T-helper 2 cell treated with Interferon-gamma antibody and Interleukin-4, amounts not matched to agents 100 ng/mL and 5 ng/mL, for 36 hours (primary cell): ENCODE data around the gene MELTF. TPM values are rescaled to one million over a fixed set of nuclear protein-coding genes. Genes with fewer than 3 reads are reported as not detected.

Source experiments
- intact Hi-C: fragments of 100-400 bp; cut with micrococcal nuclease; formaldehyde crosslinking; loops from one replicate; pipeline ENCODE4 v1.15.1; 2023
- total RNA-seq: library from RNA; stranded (reverse); gene quantifications from 2 replicates; pipeline ENCODE4 v1.2.3, GENCODE V29; 2022

The MELTF gene
- total RNA-seq, 1 donor from 2014 or later, result 9.0 TPM

- intact Hi-C loops, result loop anchor here (1.0 to 10.0 kb wide), 5 partner anchors 59 to 538 kb away; partner anchors contain the start of genes MELTF and UBXN7
These were observed 59.7 kb downstream of the MELTF start for GRCh38 chr3:196969660-196970546.

GRCh38 chr3:196969134-196969659 lies 60.4 kb downstream of the MELTF start:
- intact Hi-C loops, result loop anchor here (1.0 to 10.0 kb wide), 5 partner anchors 60 to 537 kb away; partner anchors contain the start of genes MELTF and UBXN7

DNA sequence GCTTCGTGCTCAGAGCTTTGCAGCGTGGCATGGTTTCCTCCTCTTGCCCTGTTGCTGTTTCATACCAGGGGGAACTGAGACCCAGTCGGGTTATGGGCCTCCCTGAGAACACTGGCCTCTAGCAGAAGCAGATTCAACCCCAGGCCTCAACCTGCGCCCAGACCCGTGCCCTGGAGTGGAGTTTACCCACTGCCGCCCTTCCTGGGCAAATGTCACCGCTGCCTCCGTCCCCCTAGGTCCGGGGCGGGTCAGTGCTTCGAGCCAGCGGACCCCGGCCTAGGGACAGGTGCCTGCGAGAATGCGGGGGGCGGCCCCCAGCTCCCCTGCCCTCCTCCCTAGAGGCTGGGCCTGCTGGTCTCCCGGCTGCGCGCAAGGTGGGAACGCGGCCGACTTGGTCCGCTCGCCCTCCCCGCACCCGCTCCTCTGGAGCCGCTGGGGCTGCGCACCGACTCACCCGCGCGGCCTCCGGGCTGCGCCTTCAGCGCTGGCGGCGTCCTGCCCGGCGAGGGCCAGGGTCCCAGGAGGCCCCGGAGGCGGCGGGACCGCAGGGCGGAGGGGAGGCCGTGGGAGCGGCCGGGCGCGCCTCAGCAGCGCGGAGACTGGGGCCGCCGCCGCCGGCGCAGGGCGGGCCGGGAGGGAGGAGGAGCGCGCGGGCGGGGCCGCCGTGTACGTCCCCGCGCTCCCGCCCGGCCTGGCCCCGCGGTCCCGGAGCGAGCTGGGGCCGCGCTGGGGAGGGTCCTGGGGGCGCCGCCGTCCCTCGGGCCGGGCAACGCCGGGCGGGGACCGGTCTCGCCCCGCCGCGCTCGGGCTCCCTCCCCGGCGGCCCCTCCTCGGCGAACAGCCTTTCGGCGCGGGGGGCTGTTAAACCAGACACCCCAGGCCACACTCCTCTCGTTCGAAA lies 61.1 kb downstream of the MELTF start, which contains the start of gene PIGZ:
Gene PIGZ, minus strand, starts transcription at position 601 of the 901 bp plus-strand sequence. CDS start 16,802 bp downstream, outside the sequence.
- intact Hi-C loops, result loop anchor here (1.0 to 10.0 kb wide), 6 partner anchors 26 to 536 kb away; partner anchors contain the start of genes MELTF, NCBP2 and UBXN7

DNA sequence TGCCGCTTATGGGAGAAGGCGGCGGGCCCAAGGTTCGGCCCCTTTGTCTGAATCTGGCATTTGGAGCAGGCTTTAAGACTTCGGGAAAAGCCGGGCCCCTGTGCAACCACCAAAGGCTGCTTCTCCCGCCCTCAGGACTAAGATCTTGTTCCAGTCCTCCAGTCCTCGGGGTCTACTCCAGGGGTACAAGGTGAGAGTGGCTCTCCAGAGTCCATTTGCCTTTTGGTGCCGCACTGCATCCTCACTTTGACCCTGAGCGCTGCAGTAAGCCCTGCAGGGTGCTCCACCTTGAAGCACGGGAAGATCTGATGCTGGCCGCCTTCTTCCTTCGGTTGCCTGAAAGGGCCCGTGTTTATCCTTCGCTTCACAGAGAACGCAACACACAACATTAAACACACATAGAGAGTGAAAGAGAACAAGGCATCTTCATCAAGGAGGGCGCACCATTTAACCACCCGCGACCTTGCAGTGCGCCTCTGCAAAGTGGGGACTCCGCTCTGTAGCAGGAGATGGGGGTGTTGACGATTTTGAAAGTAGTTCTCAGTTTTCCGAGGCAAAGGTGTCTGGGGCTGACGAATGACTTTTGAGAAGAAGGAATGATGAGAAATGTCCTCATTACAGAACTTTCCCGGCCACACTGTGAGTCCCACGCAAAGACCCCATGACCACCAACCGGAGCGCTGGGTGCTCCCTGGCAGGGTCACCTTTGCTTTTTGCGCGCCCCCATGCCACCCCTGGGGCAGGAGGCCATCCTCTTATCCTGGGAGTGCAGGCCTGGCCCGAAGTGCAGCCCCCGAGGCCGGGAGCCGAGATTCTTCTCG lies 62.0 kb downstream of the MELTF start:
- intact Hi-C loops, result loop anchor here (1.0 to 10.0 kb wide), 4 partner anchors 25 to 433 kb away; partner anchors contain the start of genes MELTF and NCBP2

DNA sequence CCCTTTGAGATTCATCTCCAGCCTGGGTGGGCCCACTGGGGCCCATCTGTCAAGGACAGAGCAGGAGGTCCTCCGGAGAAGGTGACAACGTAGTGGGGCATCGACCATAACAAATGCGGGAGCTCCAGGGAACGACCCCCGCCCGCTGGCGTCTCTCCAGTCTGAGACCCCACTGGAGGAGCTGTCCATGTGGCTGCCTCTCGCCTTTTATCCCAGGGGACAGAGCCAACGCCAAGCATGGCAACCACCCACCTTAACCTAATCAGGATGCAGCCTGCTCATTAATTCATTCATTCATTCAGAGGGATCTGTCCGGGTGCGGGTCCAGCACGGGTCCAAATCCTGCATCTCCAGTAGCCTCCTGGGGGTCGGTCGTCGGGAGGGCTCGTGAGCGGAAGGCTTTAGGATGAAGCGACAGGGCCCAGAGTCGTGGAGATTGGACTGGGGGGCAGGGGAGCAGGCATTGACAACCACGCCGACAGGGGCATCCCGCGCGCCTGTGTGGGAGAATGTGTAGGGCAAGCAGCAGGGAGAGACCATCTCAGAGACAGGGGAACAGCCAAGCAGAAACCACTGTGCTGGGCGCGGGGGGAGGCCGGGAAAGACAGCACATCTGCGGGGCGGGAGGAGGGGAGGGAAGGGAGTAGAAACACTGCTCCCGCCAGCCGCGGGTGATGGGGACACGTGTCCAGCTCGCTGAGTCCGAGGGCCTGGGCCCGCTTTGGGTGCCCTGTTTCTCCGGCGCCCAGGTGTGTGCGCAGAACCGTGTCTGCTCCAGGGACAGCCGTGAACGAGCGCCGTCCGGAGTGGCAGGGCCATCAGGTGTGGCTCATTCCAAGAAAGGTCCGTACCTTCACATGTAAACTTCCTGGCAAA lies 62.9 kb downstream of the MELTF start:
- intact Hi-C loops, result loop anchor here (10.0 kb wide), 1 partner anchor 432 kb away; no protein-coding TSS in a partner anchor

GRCh38 chr3:196965804-196966173 lies 63.8 kb downstream of the MELTF start:
- intact Hi-C loops, result loop anchor here (10.0 kb wide), 1 partner anchor 431 kb away; no protein-coding TSS in a partner anchor

DNA sequence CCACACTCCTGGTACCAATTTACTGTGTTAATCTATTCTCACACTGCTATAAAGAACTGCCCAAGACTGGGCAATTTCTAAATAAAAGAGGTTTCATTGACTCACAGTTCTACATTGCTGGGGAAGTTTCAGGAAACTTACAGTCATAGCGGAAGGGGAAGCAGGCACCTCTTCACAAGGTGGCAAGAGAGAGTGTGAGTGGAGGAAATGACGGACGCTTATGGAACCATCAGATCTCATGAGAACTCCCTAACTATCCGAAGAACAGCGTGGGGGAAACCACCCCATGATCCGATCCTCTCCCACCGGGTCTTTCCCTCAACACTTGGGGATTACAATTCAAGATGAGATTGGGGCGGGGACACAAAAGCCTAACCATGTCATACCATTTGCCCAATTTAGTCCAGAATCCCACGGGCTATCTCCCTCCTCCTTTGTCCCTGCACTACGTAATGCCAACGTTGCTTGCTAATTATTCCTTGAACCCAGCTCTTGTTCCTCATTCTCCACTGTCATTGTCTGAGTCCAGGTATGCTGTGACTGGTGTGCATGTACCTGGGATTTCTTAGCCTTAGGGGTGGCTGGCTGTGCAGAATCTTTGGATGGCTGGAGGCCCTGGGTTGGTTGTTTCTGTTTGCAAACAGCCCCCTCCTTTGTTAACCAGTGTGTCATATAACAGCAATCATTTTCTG lies 64.4 kb downstream of the MELTF start:
- intact Hi-C loops, result loop anchor here (10.0 kb wide), 1 partner anchor 430 kb away; no protein-coding TSS in a partner anchor

DNA sequence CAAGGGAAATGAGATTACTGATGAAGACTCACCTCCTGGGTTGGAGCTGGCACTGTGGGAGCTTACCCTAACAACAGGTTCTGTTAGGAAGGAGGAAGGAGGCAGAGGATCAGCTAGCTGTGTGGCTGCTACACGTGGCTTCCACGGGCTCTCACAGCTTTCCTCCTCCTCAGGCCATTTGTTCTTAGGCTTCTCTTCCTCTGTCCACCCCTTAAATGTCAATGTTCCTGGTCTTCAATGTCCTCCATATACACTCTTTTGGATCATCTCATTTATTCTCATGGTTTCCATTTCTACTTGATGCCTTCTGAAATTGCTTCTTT lies 66.0 kb downstream of the MELTF start:
- intact Hi-C loops, result loop anchor here (10.0 kb wide), 1 partner anchor 429 kb away; no protein-coding TSS in a partner anchor

- intact Hi-C loops, result loop anchor here (10.0 kb wide), 1 partner anchor 428 kb away; no protein-coding TSS in a partner anchor
These were observed 66.5 kb downstream of the MELTF start for GRCh38 chr3:196962930-196963630.

- intact Hi-C loops, result loop anchor here (10.0 kb wide), 1 partner anchor 428 kb away; no protein-coding TSS in a partner anchor
These were observed 67.3 kb downstream of the MELTF start for GRCh38 chr3:196962108-196962929.

GRCh38 chr3:196954832-196955231 lies 74.8 kb downstream of the MELTF start:
- intact Hi-C loops, result no loop called here

Other genes with a start within 250 kb of the MELTF start
- gene SENP5, start 161.9 kb downstream of the MELTF start, total RNA-seq, result 41.1 and 42.9 TPM in 2 replicates
- 64.3 and 65.0 TPM in 2 replicates for gene NCBP2, start 87.3 kb downstream of the MELTF start, total RNA-seq
- gene PIGZ, start 61.0 kb downstream of the MELTF start, total RNA-seq, result 3.1 and 3.3 TPM in 2 replicates